GM19351 (cell line): Measurements from ENCODE around the gene ZFHX3.

Experiments used
- ATAC-seq: cut with Tn5 transposase; IDR thresholded peaks from one replicate; pipeline ENCODE4 v1.9.1; 2021; ENCODE audit warnings: mild to moderate bottlenecking, moderate library complexity; ENCODE audit not compliant: unreplicated experiment

Gene ZFHX3

GRCh38 chr16:72857834-72858664 lies 189.9 kb downstream of the ZFHX3 start:
- no peak for ATAC-seq

GRCh38 chr16:72856797-72857196 lies 191.1 kb downstream of the ZFHX3 start:
- no peak for ATAC-seq

GRCh38 chr16:72854267-72854959 lies 193.5 kb downstream of the ZFHX3 start:
- ATAC-seq: no peak

GRCh38 chr16:72853575-72854266 lies 194.2 kb downstream of the ZFHX3 start:
- ATAC-seq: no peak

GRCh38 chr16:72852421-72852820 lies 195.5 kb downstream of the ZFHX3 start:
- ATAC-seq: no peak

- no peak for ATAC-seq
Observed at GRCh38 chr16:72850853-72851252, 197.1 kb downstream of the ZFHX3 start.

- no peak for ATAC-seq
Observed at GRCh38 chr16:72850021-72850420, 197.9 kb downstream of the ZFHX3 start.

GRCh38 chr16:72848759-72849664 lies 198.9 kb downstream of the ZFHX3 start:
- no peak for ATAC-seq

GRCh38 chr16:72848028-72848400 lies 199.9 kb downstream of the ZFHX3 start:
- ATAC-seq: no peak

- peak; percentile 65 for ATAC-seq
Observed at GRCh38 chr16:72847187-72848027, 200.5 kb downstream of the ZFHX3 start.

GRCh38 chr16:72846594-72846993 lies 201.3 kb downstream of the ZFHX3 start:
- ATAC-seq: no peak

- no peak for ATAC-seq
Observed at GRCh38 chr16:72845322-72846020, 202.5 kb downstream of the ZFHX3 start.

- ATAC-seq: no peak
Observed at GRCh38 chr16:72844225-72844920, 203.6 kb downstream of the ZFHX3 start.

GRCh38 chr16:72841506-72841905 lies 206.4 kb downstream of the ZFHX3 start:
- ATAC-seq: no peak

- no peak for ATAC-seq
Observed at GRCh38 chr16:72840631-72841381, 207.1 kb downstream of the ZFHX3 start.

- no peak for ATAC-seq
Observed at GRCh38 chr16:72838951-72839350, 209.0 kb downstream of the ZFHX3 start.

- ATAC-seq: no peak
Observed at GRCh38 chr16:72838586-72838910, 209.4 kb downstream of the ZFHX3 start.
